Smooth muscle cell (in vitro differentiated cells): ENCODE data around the gene MAN1A2. TPM values are rescaled to one million over a fixed set of nuclear protein-coding genes. Genes with fewer than 3 reads are reported as not detected.

ENCODE experiments used
- DNase-seq: peaks from one replicate; lab custom pipeline; 2025; ENCODE audit not compliant: unreplicated experiment; lab: John Stamatoyannopoulos, UW
- H2AFZ ChIP-seq: fragments of 200-600 bp; sonication (generic); 2 replicates; pipeline ENCODE4 v1.6.0; 2016; ENCODE audit warnings: antibody characterized with exemption, low read depth, mild to moderate bottlenecking
- H3F3A ChIP-seq: fragments of 200-600 bp; sonication (generic); 2 replicates; pipeline ENCODE4 v1.6.0; 2017; ENCODE audit warnings: antibody characterized with exemption, low read depth
- H3K27ac ChIP-seq: fragments of 200-600 bp; sonication (generic); 2 replicates; pipeline ENCODE4 v1.5.1; 2016; ENCODE audit warnings: low read depth, mild to moderate bottlenecking
- H3K27me3 ChIP-seq: fragments of 200-600 bp; sonication (generic); 2 replicates; pipeline ENCODE4 v1.6.1; 2016; ENCODE audit warnings: low read depth, mild to moderate bottlenecking
- H3K36me3 ChIP-seq: fragments of 200-600 bp; sonication (generic); 2 replicates; pipeline ENCODE4 v1.5.1; 2016; ENCODE audit warnings: low read depth
- H3K4me1 ChIP-seq: fragments of 200-600 bp; sonication (generic); 2 replicates; pipeline ENCODE4 v1.5.1; 2016; ENCODE audit warnings: low read depth
- H3K4me2 ChIP-seq: fragments of 200-600 bp; sonication (generic); 2 replicates; pipeline ENCODE4 v1.6.0; 2016; ENCODE audit warnings: mild to moderate bottlenecking
- H3K4me3 ChIP-seq: fragments of 200-600 bp; sonication (generic); 2 replicates; pipeline ENCODE4 v1.5.1; 2016; ENCODE audit warnings: mild to moderate bottlenecking
- H3K79me2 ChIP-seq: fragments of 200-600 bp; sonication (generic); 2 replicates; pipeline ENCODE4 v1.6.0; 2016; ENCODE audit warnings: low read depth, mild to moderate bottlenecking
- H3K9ac ChIP-seq: fragments of 200-600 bp; sonication (generic); 2 replicates; pipeline ENCODE4 v1.6.0; 2016; ENCODE audit warnings: low read depth
- H3K9me3 ChIP-seq: fragments of 200-600 bp; sonication (generic); replicated peaks from 2 replicates; pipeline ENCODE4 v1.5.1; 2016; ENCODE audit warnings: low read depth
- H4K20me1 ChIP-seq: fragments of 200-600 bp; sonication (generic); 2 replicates; pipeline ENCODE4 v1.6.0; 2016; ENCODE audit warnings: low read depth
- CTCF ChIP-seq: fragments of 200-600 bp; sonication (generic); IDR thresholded peaks from 2 replicates; pipeline ENCODE4 v1.5.1; 2017; ENCODE audit warnings: borderline replicate concordance, mild to moderate bottlenecking, antibody characterized with exemption; ENCODE audit not compliant: insufficient read depth, poor library complexity, severe bottlenecking
- WGBS: methylation state at CpG from one replicate; pipeline ENCODE4 v1.1.7; 2016; ENCODE audit warnings: low lambda C conversion rate; 5-methylcytosine and 5-hydroxymethylcytosine counted together
- polyA plus RNA-seq: library from polyadenylated mRNA; unstranded; fragments of >200 nt; fragmentation: Nextera tagmentation; extraction: Ambion mirVana; gene quantifications from 2 replicates; pipeline ENCODE4 v1.2.1, GENCODE V29; 2016
- total RNA-seq: library from RNA; depleted of rRNA; stranded (reverse); fragments of >200 nt; gene quantifications from 2 replicates; pipeline ENCODE4 v1.2.3, GENCODE V29; 2014

MAN1A2 gene
- total and polyA plus RNA-seq, 2 experiments from 2014 or later: 18.2 to 48.8 TPM

GRCh38 chr1:117499071-117499470, 131.8 kb downstream of the MAN1A2 start:
- Histone ChIP-seq H3K36me3 (peaks cover 5% of the 10 kb centered on the region), H3K27me3 (no peaks in the 10 kb centered on the region), H3F3A (no peaks in the 10 kb centered on the region), H3K9me3 (no peaks in the 10 kb centered on the region), H2AFZ (no peak overlapping the region), H4K20me1 (no peaks in the 10 kb centered on the region), H3K4me2 (no peak overlapping the region), H3K4me3 (no peak overlapping the region), H3K79me2 (no peaks in the 10 kb centered on the region), H3K27ac (no peak overlapping the region), H3K9ac (no peak overlapping the region), H3K4me1 (no peaks in the 10 kb centered on the region)
- 95% methylated on average over 2 of the region's 2 CpGs for WGBS
- DNase-seq: no peak
- TF ChIP-seq CTCF: no peak

GRCh38 chr1:117500584-117500983, 133.3 kb downstream of the MAN1A2 start:
- H3K27ac ChIP-seq: no peak overlapping the region
- WGBS: 97% methylated on average over 1 of the region's 1 CpG
- H3K4me1 ChIP-seq: no peaks in the 10 kb centered on the region
- H2AFZ ChIP-seq: no peak overlapping the region
- no peaks in the 10 kb centered on the region for H3K27me3 ChIP-seq
- peaks cover 5% of the 10 kb centered on the region for H3K36me3 ChIP-seq
- DNase-seq: no peak
- H3K4me2 ChIP-seq: no peak overlapping the region
- no peak overlapping the region for H3K9ac ChIP-seq
- H4K20me1 ChIP-seq: no peaks in the 10 kb centered on the region
- H3K4me3 ChIP-seq: no peak overlapping the region
- no peaks in the 10 kb centered on the region for H3K79me2 ChIP-seq
- TF ChIP-seq CTCF: no peak
- H3F3A ChIP-seq: no peaks in the 10 kb centered on the region
- no peaks in the 10 kb centered on the region for H3K9me3 ChIP-seq

- Histone ChIP-seq H3K4me1 (no peaks in the 10 kb centered on the region), H3F3A (no peaks in the 10 kb centered on the region), H4K20me1 (no peaks in the 10 kb centered on the region), H3K4me2 (no peak overlapping the region), H3K9me3 (no peaks in the 10 kb centered on the region), H3K9ac (no peak overlapping the region), H3K27ac (no peak overlapping the region), H2AFZ (no peak overlapping the region), H3K27me3 (no peaks in the 10 kb centered on the region), H3K79me2 (no peaks in the 10 kb centered on the region), H3K36me3 (peaks cover 5% of the 10 kb centered on the region), H3K4me3 (no peak overlapping the region)
- no peak for TF ChIP-seq CTCF
- WGBS: 87% methylated on average over 3 of the region's 3 CpGs
- no peak for DNase-seq
These were observed 134.0 kb downstream of the MAN1A2 start for GRCh38 chr1:117501281-117501680.

GRCh38 chr1:117511273-117511672, 144.0 kb downstream of the MAN1A2 start:
- Histone ChIP-seq H3K4me2 (no peak overlapping the region), H4K20me1 (no peaks in the 10 kb centered on the region), H2AFZ (no peak overlapping the region), H3K4me3 (no peak overlapping the region), H3K4me1 (no peaks in the 10 kb centered on the region), H3K27ac (no peak overlapping the region), H3K27me3 (no peaks in the 10 kb centered on the region), H3K9me3 (no peaks in the 10 kb centered on the region), H3F3A (no peaks in the 10 kb centered on the region), H3K9ac (no peak overlapping the region), H3K36me3 (no peaks in the 10 kb centered on the region), H3K79me2 (no peaks in the 10 kb centered on the region)
- DNase-seq: no peak
- no peak for TF ChIP-seq CTCF
- WGBS: 89% methylated on average over 3 of the region's 3 CpGs
